DMS153 (cell line): Measurements from ENCODE around the gene ZNF581.

Source experiments
- DNase-seq: peaks from one replicate; lab custom pipeline; 2025; lab: John Stamatoyannopoulos, UW

Gene ZNF581

GRCh38 chr19:55680339-55681130, 37.1 kb downstream of the ZNF581 start:
- DNase-seq: no peak

- DNase-seq: no peak
These were observed 38.0 kb downstream of the ZNF581 start for GRCh38 chr19:55681131-55682092.

- no peak for DNase-seq
These were observed 40.2 kb downstream of the ZNF581 start for GRCh38 chr19:55683449-55684261.

- DNase-seq: no peak
These were observed 41.7 kb downstream of the ZNF581 start for GRCh38 chr19:55684946-55685681.

GRCh38 chr19:55685776-55686175, 42.3 kb downstream of the ZNF581 start:
- DNase-seq: no peak

- no peak for DNase-seq
These were observed 43.0 kb downstream of the ZNF581 start for GRCh38 chr19:55686311-55687050.

GRCh38 chr19:55687281-55688201, 44.1 kb downstream of the ZNF581 start:
- DNase-seq: no peak

- peak; percentile 48 for DNase-seq
These were observed 45.2 kb downstream of the ZNF581 start for GRCh38 chr19:55688422-55689218.

- DNase-seq: no peak
These were observed 46.1 kb downstream of the ZNF581 start for GRCh38 chr19:55689411-55690108.

GRCh38 chr19:55690109-55690768, 46.8 kb downstream of the ZNF581 start:
- DNase-seq: no peak

GRCh38 chr19:55690769-55691545, 47.5 kb downstream of the ZNF581 start:
- no peak for DNase-seq

GRCh38 chr19:55691561-55692481, 48.4 kb downstream of the ZNF581 start:
- DNase-seq: no peak

- DNase-seq: no peak
These were observed 49.2 kb downstream of the ZNF581 start for GRCh38 chr19:55692681-55693081.

- DNase-seq: no peak
These were observed 50.0 kb downstream of the ZNF581 start for GRCh38 chr19:55693336-55693974.

GRCh38 chr19:55694241-55694655, 50.8 kb downstream of the ZNF581 start:
- DNase-seq: no peak
